Gastrocnemius medialis (tissue), 4 donors: Measurements from ENCODE around the gene SLC22A5. TPM values are rescaled to one million over a fixed set of nuclear protein-coding genes. Genes with fewer than 3 reads are reported as not detected.
A peak's percentile ranks its signal among the peaks of the same experiment; 100 is the strongest.

Experiments
- ATAC-seq, 2 donors: fragments of 150-250 bp; one replicate each; pipeline ENCODE4 v1.9.1; 2016
- DNase-seq, 2 donors: peaks; one replicate each; pipeline ENCODE4 v3.0.0-alpha.2; 2019
- H3K27ac ChIP-seq, 4 donors: fragments of 200-600 bp; sonication (generic); 1 replicate in 1 of 4; 2 replicates in 3 of 4; pipeline ENCODE4 v1.5.1; 2016 to 2018; ENCODE audit warnings: mild to moderate bottlenecking in 2 of 4, moderate library complexity in 1 of 4
- H3K27me3 ChIP-seq, 3 donors: fragments of 200-600 bp; sonication (generic) in 2 of 3; 1 replicate in 1 of 3; 2 replicates in 2 of 3; pipeline versions ENCODE4 v1.5.1 to v1.6.0; 2016 to 2019; ENCODE audit warnings: mild to moderate bottlenecking in 1 of 3, moderate library complexity in 1 of 3
- H3K36me3 ChIP-seq, 2 donors: fragments of 200-600 bp; sonication (generic) in 1 of 2; one replicate each; pipeline ENCODE4 v1.5.1; 2017 to 2018
- H3K4me1 ChIP-seq, 2 donors: fragments of 200-600 bp; sonication (generic) in 1 of 2; one replicate each; pipeline ENCODE4 v1.5.1; 2016 to 2017; ENCODE audit warnings: mild to moderate bottlenecking in 2 of 2
- H3K4me3 ChIP-seq, 4 donors: fragments of 200-600 bp; sonication (generic) in 3 of 4; 1 replicate in 1 of 4; 2 replicates in 3 of 4; pipeline ENCODE4 v1.5.1; 2016 to 2019; ENCODE audit warnings: mild to moderate bottlenecking in 2 of 4
- H3K9me3 ChIP-seq, 3 donors: fragments of 200-600 bp; sonication (generic) in 2 of 3; 1 replicate in 1 of 3; 2 replicates in 2 of 3; pipeline ENCODE4 v1.5.1; 2016 to 2019
- CTCF ChIP-seq, 5 experiments: fragments of 450-650 bp in 3 of 5; fragments of 200-600 bp in 2 of 5; sonication (generic) in 2 of 5; IDR thresholded peaks in 4 of 5; conservative IDR thresholded peaks in 1 of 5; 1 replicate in 4 of 5; 2 replicates in 1 of 5; pipeline ENCODE4 v1.5.1; 2016 to 2019; ENCODE audit warnings: antibody characterized with exemption in 5 of 5, mild to moderate bottlenecking in 3 of 5, moderate library complexity in 3 of 5
- POLR2A ChIP-seq, 2 donors: fragments of 450-650 bp; IDR thresholded peaks; one replicate each; pipeline ENCODE4 v1.6.1; 2017; ENCODE audit warnings: antibody characterized with exemption in 2 of 2, mild to moderate bottlenecking in 2 of 2, moderate library complexity in 2 of 2
- in situ Hi-C, 4 donors: fragments of 200-750 bp; cut with MboI; loops; one replicate each; pipeline versions ENCODE4 v1.15.0 to v1.8.0; 2017; ENCODE audit warnings: low sequenced_read_pairs in 4 of 4
- intact Hi-C: fragments of 100-400 bp; cut with DNase I; formaldehyde crosslinking; loops from one replicate; pipeline ENCODE4 v1.15.1; 2023; ENCODE audit warnings: low total_unique reads
- total RNA-seq, 4 donors: library from RNA; depleted of rRNA; stranded (reverse); fragments of >200 nt; gene quantifications; one replicate each; pipeline versions ENCODE4 v1.1.0 to v1.2.3, GENCODE V29; 2016

Gene SLC22A5
- total RNA-seq, 4 donors from 2014 or later, result 56.2 to 116 (median 79.2) TPM

- ATAC-seq, result peak; percentile 93 to 95
- intact Hi-C loops, result loop anchor here (5.0 kb wide), 2 partner anchors 71 to 136 kb away; partner anchors contain the start of genes P4HA2 and SLC22A4
These were observed 5.9 kb upstream of the SLC22A5 start for GRCh38 chr5:132363431-132364112.

GRCh38 chr5:132364319-132364718, 5.2 kb upstream of the SLC22A5 start:
- H3K27ac ChIP-seq, result peak overlapping the region; percentile 92 to 99 (median 96)
- intact Hi-C loops, result loop anchor here (5.0 kb wide), 2 partner anchors 72 to 137 kb away; partner anchors contain the start of genes P4HA2 and SLC22A4
- DNase-seq (peak; percentile 75 to 76), ATAC-seq (peak; percentile 81 to 82)
- H3K9me3 ChIP-seq, result no peaks in the 10 kb centered on the region
- H3K4me3 ChIP-seq, result peak overlapping the region in 3 of 4 donors; percentile 7 to 15 (median 14)
- H3K4me1 ChIP-seq, result peaks cover 31 to 56% of the 10 kb centered on the region in 2 donors
- no peaks in the 10 kb centered on the region for H3K27me3 ChIP-seq
- peaks cover 0 to 8% of the 10 kb centered on the region in 2 donors for H3K36me3 ChIP-seq
- TF ChIP-seq POLR2A (IDR thresholded peaks at IDR 0.05), result peak in 1 of 2 donors; percentile 28
- TF ChIP-seq CTCF (IDR thresholded peaks at IDR 0.05 in 4 of 5, conservative IDR thresholded peaks at IDR 0.05 in 1 of 5), result no peak
- in situ Hi-C loops, result no loop called here

More at GRCh38 chr5:132363431-132364112, 5.9 kb upstream of the SLC22A5 start:
- H3K36me3 ChIP-seq, result peaks cover 0 to 15% of the 10 kb centered on the region in 2 donors
- in situ Hi-C loops, result no loop called here
- DNase-seq, result peak; percentile 90 to 92
- no peak for TF ChIP-seq POLR2A (IDR thresholded peaks at IDR 0.05)
- no peak for TF ChIP-seq CTCF (IDR thresholded peaks at IDR 0.05 in 4 of 5, conservative IDR thresholded peaks at IDR 0.05 in 1 of 5)
- no peaks in the 10 kb centered on the region for H3K9me3 ChIP-seq
- peak overlapping the region; percentile 92 to 99 (median 96) for H3K27ac ChIP-seq
- peak overlapping the region in 3 of 4 donors; percentile 7 to 15 (median 14) for H3K4me3 ChIP-seq
- H3K4me1 ChIP-seq, result peaks cover 31 to 52% of the 10 kb centered on the region in 2 donors
- H3K27me3 ChIP-seq, result no peaks in the 10 kb centered on the region

DNA sequence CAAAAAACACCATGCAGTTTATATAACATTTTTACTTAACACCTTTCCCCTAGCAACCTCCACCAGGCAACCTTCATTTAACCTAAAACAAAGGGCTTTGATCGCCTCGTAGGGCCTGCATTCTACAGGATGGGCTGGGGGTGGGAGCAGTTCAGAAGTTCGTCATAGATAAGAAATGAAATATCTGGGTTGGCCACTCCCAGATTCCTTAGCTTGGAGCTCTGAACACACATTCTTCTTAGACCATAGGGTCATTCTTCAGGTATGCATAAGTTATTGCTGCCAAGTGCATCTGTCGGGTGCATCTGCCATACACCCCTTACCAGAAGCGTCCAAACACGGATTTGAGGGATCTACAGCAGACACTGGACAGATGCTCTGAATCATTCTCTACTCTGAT, 4.3 kb upstream of the SLC22A5 start:
- no peaks in the 10 kb centered on the region for H3K9me3 ChIP-seq
- no peak overlapping the region for H3K4me3 ChIP-seq
- no peaks in the 10 kb centered on the region for H3K27me3 ChIP-seq
- no peak for ATAC-seq
- in situ Hi-C loops, result no loop called here
- intact Hi-C loops, result loop anchor here (5.0 kb wide), 1 partner anchor 127 kb away; the partner anchor contains the start of gene IRF1
- H3K36me3 ChIP-seq, result no peaks in the 10 kb centered on the region
- peaks cover 31 to 56% of the 10 kb centered on the region in 2 donors for H3K4me1 ChIP-seq
- peak overlapping the region; percentile 92 to 99 (median 96) for H3K27ac ChIP-seq
- no peak for DNase-seq
- TF ChIP-seq CTCF (IDR thresholded peaks at IDR 0.05 in 4 of 5, conservative IDR thresholded peaks at IDR 0.05 in 1 of 5) (no peak), POLR2A (IDR thresholded peaks at IDR 0.05) (no peak)

- Histone ChIP-seq H3K4me1 (peaks cover 32 to 34% of the 10 kb centered on the region in 2 donors), H3K9me3 (no peaks in the 10 kb centered on the region), H3K27ac (peak overlapping the region; percentile 92 to 99 (median 96)), H3K27me3 (no peaks in the 10 kb centered on the region), H3K36me3 (no peaks in the 10 kb centered on the region), H3K4me3 (peak overlapping the region in 3 of 4 donors; percentile 64 to 82 (median 74))
- in situ Hi-C loops, result no loop called here
- TF ChIP-seq CTCF (IDR thresholded peaks at IDR 0.05 in 4 of 5, conservative IDR thresholded peaks at IDR 0.05 in 1 of 5), result no peak
- TF ChIP-seq POLR2A (IDR thresholded peaks at IDR 0.05), result no peak
- DNase-seq (no peak), ATAC-seq (no peak)
- intact Hi-C loops, result loop anchor here (5.0 kb wide), 1 partner anchor 124 kb away; the partner anchor contains the start of gene IRF1
These were observed 1.3 kb upstream of the SLC22A5 start for GRCh38 chr5:132368186-132368585.
